ENCODE results near the gene SCN1A. TPM values are rescaled to one million over a fixed set of nuclear protein-coding genes. Genes with fewer than 3 reads are reported as not detected.

SCN1A gene
- polyA plus RNA-seq, 3 donors, result 0.17 to 0.39 (median 0.24) TPM

GRCh38 chr2:165950438-165950837 is 177.4 kb downstream of the SCN1A start:
- no peak for DNase-seq (ENCODE audit: extremely low read depth in 1 of 11, low read depth in 9 of 11, low spot score in 4 of 11)

GRCh38 chr2:165941827-165942226 is 186.0 kb downstream of the SCN1A start:
- DNase-seq (ENCODE audit: extremely low read depth in 1 of 11, low read depth in 9 of 11, low spot score in 4 of 11), result no peak

GRCh38 chr2:165938237-165938636 is 189.6 kb downstream of the SCN1A start:
- DNase-seq (ENCODE audit: extremely low read depth in 1 of 11, low read depth in 9 of 11, low spot score in 4 of 11), result no peak

Other genes with a start within 250 kb of the SCN1A start
- gene TTC21B, start 174.2 kb downstream of the SCN1A start, polyA plus RNA-seq (ENCODE audit: insufficient read length in 3 of 3), result 10 to 100 TPM; 25.7 to 33.2 (median 28.0) TPM
- gene SCN9A, start 247.9 kb upstream of the SCN1A start, polyA plus RNA-seq (ENCODE audit: insufficient read length in 3 of 3), result 1 to 10 TPM; 1.3 to 2.0 (median 1.8) TPM

Measured in renal cortex interstitium (tissue), 11 donors.